Astrocyte of the spinal cord (primary cell): ENCODE data around the gene LTC4S.

ENCODE experiments used
- DNase-seq: peaks from one replicate; pipeline ENCODE4 v3.0.0; 2011; ENCODE audit warnings: low read depth, low spot score
- H3K4me3 ChIP-seq: 2 replicates; pipeline ENCODE4 v1.5.1; 2011; ENCODE audit warnings: low read depth, mild to moderate bottlenecking, low read length, moderate library complexity
- CTCF ChIP-seq: IDR thresholded peaks from 2 replicates; pipeline ENCODE4 v1.5.1; 2012; ENCODE audit warnings: low read depth, mild to moderate bottlenecking, low read length, inconsistent platforms
- in situ Hi-C: cut with HindIII; loops from 2 replicates; pipeline ENCODE4 v1.10.0; 2017; ENCODE audit warnings: low sequenced_read_pairs

The LTC4S gene

GRCh38 chr5:179777909-179778308 is 15.9 kb upstream of the LTC4S start:
- no peak for DNase-seq
- in situ Hi-C loops: no loop called here
- H3K4me3 ChIP-seq: no peak overlapping the region
- no peak for TF ChIP-seq CTCF

GRCh38 chr5:179778591-179778990 is 15.2 kb upstream of the LTC4S start:
- H3K4me3 ChIP-seq: no peak overlapping the region
- in situ Hi-C loops: no loop called here
- TF ChIP-seq CTCF: no peak
- no peak for DNase-seq

GRCh38 chr5:179779826-179780225 is 14.0 kb upstream of the LTC4S start:
- H3K4me3 ChIP-seq: no peak overlapping the region
- DNase-seq: no peak
- no peak for TF ChIP-seq CTCF
- in situ Hi-C loops: no loop called here

DNA sequence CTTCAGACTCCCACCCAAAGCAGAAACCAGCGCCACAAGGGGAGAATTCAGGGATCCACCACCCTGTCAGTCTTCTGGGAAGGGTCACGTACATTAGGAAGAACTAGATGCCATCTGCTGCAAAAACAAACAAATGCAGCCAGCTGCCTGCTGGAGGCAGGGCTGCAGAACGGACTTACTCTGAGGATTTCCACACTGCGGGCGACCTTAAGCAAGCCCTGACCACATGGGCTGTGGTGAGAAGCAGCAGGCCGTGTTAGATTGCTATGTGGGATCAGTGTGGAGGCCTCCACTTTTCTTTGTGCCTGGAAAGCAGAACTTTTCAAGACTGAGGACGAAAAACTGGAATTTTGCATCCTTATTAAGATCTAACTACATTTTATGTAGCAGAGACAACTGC is 13.4 kb upstream of the LTC4S start:
- in situ Hi-C loops: no loop called here
- no peak for TF ChIP-seq CTCF
- DNase-seq: no peak
- no peak overlapping the region for H3K4me3 ChIP-seq

- TF ChIP-seq CTCF: no peak
- DNase-seq: no peak
- H3K4me3 ChIP-seq: no peak overlapping the region
- in situ Hi-C loops: no loop called here
Observed at GRCh38 chr5:179781846-179782245, 11.9 kb upstream of the LTC4S start.

- no peak overlapping the region for H3K4me3 ChIP-seq
- in situ Hi-C loops: no loop called here
- no peak for TF ChIP-seq CTCF
- DNase-seq: no peak
Observed at GRCh38 chr5:179783128-179783527, 10.7 kb upstream of the LTC4S start.

DNA sequence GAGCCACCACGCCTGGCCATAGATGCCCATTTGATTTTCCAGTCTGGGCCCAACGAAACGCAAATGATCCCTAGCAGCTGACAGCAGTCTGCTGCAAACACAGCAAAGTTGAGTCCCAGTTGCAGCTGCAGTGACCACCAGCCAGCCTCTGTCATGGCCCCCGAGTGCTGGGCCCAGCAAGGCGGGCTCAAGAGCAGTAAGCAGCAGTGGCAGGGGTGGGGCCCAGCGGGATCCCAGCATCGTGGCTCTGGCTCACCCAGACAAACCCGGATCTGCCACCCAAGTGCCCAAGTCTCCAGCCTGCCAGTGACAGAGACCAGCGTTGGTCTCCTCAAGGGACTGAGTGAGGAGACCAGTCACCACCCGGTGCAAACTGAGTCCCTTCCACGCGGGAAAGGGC is 6.9 kb upstream of the LTC4S start:
- in situ Hi-C loops: no loop called here

More for the DNA sequence above, 6.9 kb upstream of the LTC4S start:
- no peak for DNase-seq
- TF ChIP-seq CTCF: no peak
- H3K4me3 ChIP-seq: no peak overlapping the region
